ENCODE results near the gene FBXL4. TPM values are rescaled to one million over a fixed set of nuclear protein-coding genes. Genes with fewer than 3 reads are reported as not detected.
A peak's percentile ranks its signal among the peaks of the same experiment; 100 is the strongest.

FBXL4 gene
- total RNA-seq, 1 experiment from 2014 or later = 15.1 TPM

GRCh38 chr6:98833307-98834059 is 114.3 kb downstream of the FBXL4 start:
- no peaks in the 10 kb centered on the region for H4K20me1 ChIP-seq (ENCODE audit: insufficient read depth)
- no peak for DNase-seq
- H3K27ac ChIP-seq = no peak overlapping the region
- no TSS peak for BruUV-seq (replicated peaks)
- peak overlapping the region; percentile 67; the same call in 1 of the 2 replicates for H2AFZ ChIP-seq
- ChIA-PET CTCF (no interaction called here), POLR2A (ENCODE audit: unreplicated experiment) (no interaction called here)
- H3K9me2 ChIP-seq (ENCODE audit: insufficient read depth) = no peaks in the 10 kb centered on the region
- H3K9me3 ChIP-seq (ENCODE audit: insufficient read depth, low read depth) = no peaks in the 10 kb centered on the region
- H3F3A ChIP-seq (ENCODE audit: insufficient read depth, low read depth) = no peaks in the 10 kb centered on the region
- intact Hi-C loops (cut with micrococcal nuclease; ENCODE audit: unreplicated experiment) = no loop called here
- 0 out of 2 replicates have a peak, but pooled peaks cover 3% of the 10 kb centered on the region for H3K4me1 ChIP-seq (replicated peaks; ENCODE audit: insufficient read depth)
- H3K79me2 ChIP-seq (ENCODE audit: low read depth) = no peaks in the 10 kb centered on the region
- peak overlapping the region; percentile 56; the same call in 1 of the 2 replicates for H3K4me3 ChIP-seq
- no peaks in the 10 kb centered on the region for H3K36me3 ChIP-seq (ENCODE audit: low read depth)
- H3K4me2 ChIP-seq = peak overlapping the region; percentile 83
- TF ChIP-seq EZH2 (IDR thresholded peaks at IDR 0.05; ENCODE audit: low read depth) = no peak
- no peak for TF ChIP-seq CTCF (conservative IDR thresholded peaks at IDR 0.05)
- no peaks in the 10 kb centered on the region for H3K27me3 ChIP-seq (ENCODE audit: insufficient read depth, low read depth)

- ChIA-PET CTCF (no interaction called here), POLR2A (ENCODE audit: unreplicated experiment) (no interaction called here)
- Histone ChIP-seq H3F3A (ENCODE audit: insufficient read depth, low read depth) (no peaks in the 10 kb centered on the region), H4K20me1 (ENCODE audit: insufficient read depth) (no peaks in the 10 kb centered on the region), H3K9me3 (ENCODE audit: insufficient read depth, low read depth) (no peaks in the 10 kb centered on the region), H3K27ac (no peak overlapping the region), H3K9me2 (ENCODE audit: insufficient read depth) (no peaks in the 10 kb centered on the region), H3K4me2 (no peak overlapping the region), H3K27me3 (ENCODE audit: insufficient read depth, low read depth) (no peaks in the 10 kb centered on the region), H3K36me3 (ENCODE audit: low read depth) (no peaks in the 10 kb centered on the region), H3K79me2 (ENCODE audit: low read depth) (no peaks in the 10 kb centered on the region), H3K4me1 (replicated peaks; ENCODE audit: insufficient read depth) (0 out of 2 replicates have a peak, but pooled peaks cover 3% of the 10 kb centered on the region), H3K4me3 (no peak overlapping the region), H2AFZ (no peak overlapping the region)
- TF ChIP-seq EZH2 (IDR thresholded peaks at IDR 0.05; ENCODE audit: low read depth) (no peak), CTCF (conservative IDR thresholded peaks at IDR 0.05) (no peak)
- BruUV-seq (replicated peaks) = no TSS peak
- intact Hi-C loops (cut with micrococcal nuclease; ENCODE audit: unreplicated experiment) = no loop called here
- no peak for DNase-seq
These were observed 114.8 kb downstream of the FBXL4 start for GRCh38 chr6:98833057-98833306.

DNA sequence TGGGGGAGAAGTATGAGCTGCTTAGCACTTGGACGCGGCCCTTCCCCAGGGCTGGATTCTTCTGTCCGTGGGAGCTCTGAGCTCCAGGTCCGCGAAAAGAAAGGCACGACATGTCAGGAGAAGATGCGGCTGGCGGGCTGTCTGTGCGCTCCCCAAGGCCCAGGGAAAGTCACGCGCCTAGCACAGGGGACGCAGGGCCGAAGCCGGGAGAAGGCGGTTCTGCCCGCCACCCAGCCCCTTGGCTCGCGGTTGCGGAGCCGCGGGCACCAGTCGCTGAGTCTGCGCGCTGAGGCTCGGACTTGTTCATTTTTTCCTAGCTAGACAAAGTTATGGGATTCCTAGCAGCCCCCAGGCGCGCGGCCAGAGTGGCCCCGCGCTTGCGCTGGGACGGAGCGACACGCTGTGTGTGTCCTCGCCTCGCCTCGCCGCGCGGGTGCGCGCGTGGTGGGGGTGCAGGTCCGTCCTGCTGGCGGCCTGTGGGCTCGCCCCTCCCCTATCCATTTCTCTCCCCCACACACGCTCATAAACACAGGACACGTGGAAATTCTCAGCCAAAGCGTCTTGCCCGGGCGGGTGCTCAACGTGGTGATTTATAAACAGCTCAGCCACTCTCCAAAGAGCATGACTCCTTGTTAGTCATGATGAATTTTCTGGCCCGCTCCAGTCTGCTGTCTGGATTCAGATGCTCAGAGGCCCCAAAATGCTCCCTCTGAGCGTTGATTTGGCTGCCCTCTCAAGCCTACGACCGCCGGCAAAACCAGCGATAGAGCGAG is 115.3 kb downstream of the FBXL4 start:
- BruUV-seq (replicated peaks) = no TSS peak
- H3K4me2 ChIP-seq = no peak overlapping the region
- intact Hi-C loops (cut with micrococcal nuclease; ENCODE audit: unreplicated experiment) = no loop called here
- no peak overlapping the region for H3K4me3 ChIP-seq
- no peak overlapping the region for H3K27ac ChIP-seq
- no peak for DNase-seq
- H3K79me2 ChIP-seq (ENCODE audit: low read depth) = no peaks in the 10 kb centered on the region
- no peak overlapping the region for H2AFZ ChIP-seq
- H3K27me3 ChIP-seq (ENCODE audit: insufficient read depth, low read depth) = 0 out of 2 replicates have a peak, but pooled peaks cover 2% of the 10 kb centered on the region
- no peaks in the 10 kb centered on the region for H3K9me2 ChIP-seq (ENCODE audit: insufficient read depth)
- POLR2A ChIA-PET (ENCODE audit: unreplicated experiment) = no interaction called here
- 0 out of 2 replicates have a peak, but pooled peaks cover 3% of the 10 kb centered on the region for H3K4me1 ChIP-seq (replicated peaks; ENCODE audit: insufficient read depth)
- no peaks in the 10 kb centered on the region for H3F3A ChIP-seq (ENCODE audit: insufficient read depth, low read depth)
- no peaks in the 10 kb centered on the region for H3K36me3 ChIP-seq (ENCODE audit: low read depth)
- CTCF ChIA-PET = no interaction called here
- H4K20me1 ChIP-seq (ENCODE audit: insufficient read depth) = no peaks in the 10 kb centered on the region
- TF ChIP-seq CTCF (conservative IDR thresholded peaks at IDR 0.05) = no peak
- no peak for TF ChIP-seq EZH2 (IDR thresholded peaks at IDR 0.05; ENCODE audit: low read depth)
- H3K9me3 ChIP-seq (ENCODE audit: insufficient read depth, low read depth) = no peaks in the 10 kb centered on the region
